Ramos (cell line): ENCODE results near the gene WDR89.
"Not testable (repeated sequence)": the region's sequence is repeated elsewhere in the genome, so short reads cannot be mapped to it uniquely, and the experiment has no call there.

Experiments used
- in situ Hi-C: fragments of 300-500 bp; cut with MboI; formaldehyde crosslinking; loops from one replicate; pipeline ENCODE4 v1.14.3; 2022; ENCODE audit warnings: low sequenced_read_pairs; ENCODE audit not compliant: unreplicated experiment

WDR89 gene

GRCh38 chr14:63603749-63604277 is 37.9 kb downstream of the WDR89 start:
- in situ Hi-C loops: no loop called here

- in situ Hi-C loops: no loop called here
Measured at GRCh38 chr14:63598807-63599206, 42.9 kb downstream of the WDR89 start.

GRCh38 chr14:63596998-63597658 is 44.5 kb downstream of the WDR89 start:
- in situ Hi-C loops: no loop called here

- in situ Hi-C loops: no loop called here
Measured at GRCh38 chr14:63594455-63595372, 47.0 kb downstream of the WDR89 start.

GRCh38 chr14:63583046-63583445 is 58.6 kb downstream of the WDR89 start:
- in situ Hi-C loops: not testable (repeated sequence)

GRCh38 chr14:63581491-63581890 is 60.2 kb downstream of the WDR89 start:
- in situ Hi-C loops: no loop called here

- in situ Hi-C loops: no loop called here
Measured at GRCh38 chr14:63578300-63578699, 63.4 kb downstream of the WDR89 start.

- in situ Hi-C loops: no loop called here
Measured at GRCh38 chr14:63573581-63573980, 68.1 kb downstream of the WDR89 start.

- in situ Hi-C loops: no loop called here
Measured at GRCh38 chr14:63565448-63565847, 76.2 kb downstream of the WDR89 start.

- in situ Hi-C loops: no loop called here
Measured at GRCh38 chr14:63564318-63564717, 77.4 kb downstream of the WDR89 start.

GRCh38 chr14:63563370-63564026 is 78.2 kb downstream of the WDR89 start:
- in situ Hi-C loops: no loop called here

GRCh38 chr14:63562405-63562804 is 79.3 kb downstream of the WDR89 start:
- in situ Hi-C loops: no loop called here

- in situ Hi-C loops: no loop called here
Measured at GRCh38 chr14:63555572-63555971, 86.1 kb downstream of the WDR89 start.

GRCh38 chr14:63551332-63551731 is 90.3 kb downstream of the WDR89 start:
- in situ Hi-C loops: no loop called here

- in situ Hi-C loops: no loop called here
Measured at GRCh38 chr14:63547798-63548335, 93.8 kb downstream of the WDR89 start.
